Suppressor macrophage treated with lipopolysaccharide for 4 hours (primary cell): Measurements from ENCODE around the gene BST1.
"Not testable (repeated sequence)": the region's sequence is repeated elsewhere in the genome, so short reads cannot be mapped to it uniquely, and the experiment has no call there.

Experiments used
- DNase-seq: peaks from one replicate; pipeline ENCODE4 v3.0.0-alpha.2; 2020

BST1 gene

GRCh38 chr4:15714646-15715435 lies 12.0 kb downstream of the BST1 start:
- DNase-seq = no peak

GRCh38 chr4:15716115-15716514 lies 13.2 kb downstream of the BST1 start:
- DNase-seq = no peak

- DNase-seq = no peak
Observed at GRCh38 chr4:15717086-15717485, 14.2 kb downstream of the BST1 start.

GRCh38 chr4:15717657-15718416 lies 15.0 kb downstream of the BST1 start:
- DNase-seq = no peak

GRCh38 chr4:15718465-15718864 lies 15.6 kb downstream of the BST1 start:
- no peak for DNase-seq

- DNase-seq = no peak
Observed at GRCh38 chr4:15718959-15719358, 16.1 kb downstream of the BST1 start.

- DNase-seq = peak; percentile 72
Observed at GRCh38 chr4:15719506-15719905, 16.6 kb downstream of the BST1 start.

GRCh38 chr4:15720851-15721250 lies 18.0 kb downstream of the BST1 start:
- peak; percentile 51 for DNase-seq

GRCh38 chr4:15725608-15726007 lies 22.7 kb downstream of the BST1 start:
- no peak for DNase-seq

GRCh38 chr4:15729910-15730533 lies 27.2 kb downstream of the BST1 start:
- DNase-seq = peak; percentile 75

GRCh38 chr4:15733061-15733460 lies 30.2 kb downstream of the BST1 start:
- DNase-seq = not testable (repeated sequence)

GRCh38 chr4:15735536-15735935 lies 32.7 kb downstream of the BST1 start:
- DNase-seq = no peak

- DNase-seq = no peak
Observed at GRCh38 chr4:15736514-15737050, 33.7 kb downstream of the BST1 start.

- no peak for DNase-seq
Observed at GRCh38 chr4:15737255-15737654, 34.4 kb downstream of the BST1 start.

GRCh38 chr4:15738877-15739276 lies 36.0 kb downstream of the BST1 start:
- peak; percentile 49 for DNase-seq

GRCh38 chr4:15740764-15741404 lies 38.0 kb downstream of the BST1 start:
- no peak for DNase-seq

GRCh38 chr4:15742083-15742582 lies 39.3 kb downstream of the BST1 start:
- DNase-seq = no peak

GRCh38 chr4:15742637-15743036 lies 39.8 kb downstream of the BST1 start:
- no peak for DNase-seq

GRCh38 chr4:15744016-15744545 lies 41.2 kb downstream of the BST1 start:
- DNase-seq = no peak

- DNase-seq = no peak
Observed at GRCh38 chr4:15746110-15746509, 43.2 kb downstream of the BST1 start.

- DNase-seq = no peak
Observed at GRCh38 chr4:15749001-15749400, 46.1 kb downstream of the BST1 start.

- DNase-seq = no peak
Observed at GRCh38 chr4:15751153-15751552, 48.3 kb downstream of the BST1 start.

- DNase-seq = no peak
Observed at GRCh38 chr4:15753081-15753480, 50.2 kb downstream of the BST1 start.
